MM.1S (cell line): Measurements from ENCODE around the gene LTBP3.

Experiments
- DNase-seq: peaks from one replicate; pipeline ENCODE4 v3.0.0-alpha.2; 2015
- H2AFZ ChIP-seq: fragments of 300-600 bp; sonication (generic); 2 replicates; pipeline ENCODE4 v1.6.0; 2016; ENCODE audit warnings: antibody characterized with exemption, low read length
- H3F3A ChIP-seq: fragments of 300-600 bp; sonication (generic); 2 replicates; pipeline ENCODE4 v1.6.1; 2016; ENCODE audit warnings: mild to moderate bottlenecking, antibody characterized with exemption, low read length, moderate library complexity, mixed read lengths; ENCODE audit not compliant: insufficient read depth
- H3K27ac ChIP-seq: fragments of 300-600 bp; sonication (generic); 2 replicates; pipeline ENCODE4 v1.5.1; 2016; ENCODE audit warnings: mild to moderate bottlenecking, low read length
- H3K27me3 ChIP-seq: fragments of 300-600 bp; sonication (generic); replicated peaks from 2 replicates; pipeline ENCODE4 v1.6.0; 2016; ENCODE audit warnings: low read length; ENCODE audit not compliant: insufficient read depth
- H3K36me3 ChIP-seq: fragments of 300-600 bp; sonication (generic); replicated peaks from 2 replicates; pipeline ENCODE4 v1.6.1; 2016; ENCODE audit warnings: mild to moderate bottlenecking, low read length, mixed read lengths; ENCODE audit not compliant: insufficient read depth
- H3K4me1 ChIP-seq: fragments of 300-600 bp; sonication (generic); 2 replicates; pipeline ENCODE4 v1.6.1; 2016; ENCODE audit warnings: low read length, mixed read lengths
- H3K4me2 ChIP-seq: fragments of 300-600 bp; sonication (generic); 2 replicates; pipeline ENCODE4 v1.6.0; 2016; ENCODE audit warnings: low read depth, low read length
- H3K4me3 ChIP-seq: fragments of 300-600 bp; sonication (generic); 2 replicates; pipeline ENCODE4 v1.5.1; 2016; ENCODE audit warnings: low read length, mixed read lengths
- H3K79me2 ChIP-seq: fragments of 300-600 bp; sonication (generic); 2 replicates; pipeline ENCODE4 v1.6.1; 2016; ENCODE audit warnings: mixed run types, low read length, mixed read lengths
- H3K9ac ChIP-seq: fragments of 300-600 bp; sonication (generic); 2 replicates; pipeline ENCODE4 v1.6.1; 2016; ENCODE audit warnings: low read length, mixed read lengths
- H3K9me2 ChIP-seq: fragments of 300-600 bp; sonication (generic); replicated peaks from 2 replicates; pipeline ENCODE4 v1.6.1; 2016; ENCODE audit warnings: mild to moderate bottlenecking, low read length, mixed read lengths; ENCODE audit not compliant: insufficient read depth
- H3K9me3 ChIP-seq: fragments of 300-600 bp; sonication (generic); replicated peaks from 2 replicates; pipeline ENCODE4 v1.6.1; 2016; ENCODE audit warnings: mild to moderate bottlenecking, low read length, mixed read lengths; ENCODE audit not compliant: insufficient read depth
- H4K20me1 ChIP-seq: fragments of 300-600 bp; sonication (generic); 2 replicates; pipeline ENCODE4 v1.6.1; 2016; ENCODE audit warnings: mild to moderate bottlenecking, low read length, moderate library complexity, mixed read lengths; ENCODE audit not compliant: insufficient read depth
- CTCF ChIP-seq: fragments of 300-600 bp; sonication (generic); IDR thresholded peaks from 2 replicates; pipeline ENCODE4 v1.5.1; 2016; ENCODE audit warnings: antibody characterized with exemption, low read length, mixed read lengths
- EZH2 ChIP-seq: fragments of 300-600 bp; sonication (generic); optimal IDR thresholded peaks from 2 replicates; pipeline ENCODE3; 2017; ENCODE audit warnings: low read depth, mild to moderate bottlenecking, antibody characterized with exemption, low read length, mixed read lengths
- EZH2phosphoT487 ChIP-seq: fragments of 300-600 bp; sonication (generic); IDR thresholded peaks from 2 replicates; pipeline ENCODE4 v1.6.1; 2018; ENCODE audit warnings: antibody characterized with exemption, low read length

The LTBP3 gene

DNA sequence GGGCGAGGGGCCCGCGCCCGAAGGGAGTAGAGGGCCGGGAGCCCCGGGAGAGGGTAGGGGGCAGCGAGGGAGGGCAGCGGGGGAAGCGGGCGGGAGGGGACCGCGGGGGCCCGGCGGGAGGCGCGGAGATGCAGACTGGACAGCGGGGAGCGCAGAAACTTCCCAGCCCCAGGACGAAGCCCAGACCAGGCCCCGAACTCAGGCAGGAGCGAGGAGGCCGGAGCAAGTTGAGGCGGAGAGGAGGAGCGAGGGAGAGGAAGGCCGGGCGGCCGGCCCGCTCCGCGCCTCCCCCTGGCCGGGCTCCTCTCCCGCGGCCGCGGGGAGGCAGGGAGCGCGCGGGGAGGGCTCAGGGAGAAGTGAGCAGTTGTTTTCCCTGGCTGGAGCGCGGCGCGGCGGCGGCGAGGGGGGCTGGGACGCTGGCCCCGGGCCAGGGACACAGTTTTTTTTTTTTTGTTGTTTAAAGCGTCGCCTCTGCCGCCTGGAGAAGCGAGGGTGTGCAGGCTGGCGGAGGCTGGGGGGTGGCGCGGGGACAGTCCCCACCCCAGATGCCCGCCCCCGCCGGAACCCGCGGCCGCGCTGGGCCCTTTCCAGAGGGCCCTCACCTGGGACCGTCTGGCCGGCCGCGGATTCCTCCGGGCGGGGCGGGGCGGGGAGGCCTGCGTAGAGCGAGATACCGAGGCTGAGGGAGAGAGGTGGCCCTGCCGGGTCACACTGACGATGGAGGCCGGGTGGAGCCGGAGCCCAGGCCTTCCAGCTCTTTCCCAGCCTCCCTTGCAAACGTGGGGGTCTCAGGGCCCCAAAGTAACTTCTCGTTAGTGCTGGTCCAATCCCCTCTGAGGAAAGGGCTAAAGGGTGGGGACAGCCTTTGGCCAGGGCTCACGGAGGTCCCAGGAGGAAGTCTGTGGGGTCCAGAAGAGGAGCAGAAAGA, at the start of gene LTBP3:
Gene LTBP3, minus strand, starts transcription at position 358 of the 928 bp plus-strand sequence. CDS start 400 bp downstream, outside the sequence.
- Histone ChIP-seq H3F3A (peaks cover 15% of the 10 kb centered on the region; the same call in 1 of the 2 replicates), H3K4me1 (0 out of 2 replicates have a peak, but pooled peaks cover 5% of the 10 kb centered on the region), H3K4me3 (peak within 1 kb of the TSS; percentile 59), H3K27ac (peak within 1 kb of the TSS; percentile 23; the same call in 1 of the 2 replicates), H3K9ac (peak within 1 kb of the TSS; percentile 65; the same call in 1 of the 2 replicates), H2AFZ (peak within 1 kb of the TSS; percentile 78), H3K79me2 (no peaks in the 10 kb centered on the region), H3K9me3 (no peaks in the 10 kb centered on the region), H3K36me3 (no peaks in the 10 kb centered on the region), H3K4me2 (peak within 1 kb of the TSS; percentile 79), H3K27me3 (no peaks in the 10 kb centered on the region), H3K9me2 (no peaks in the 10 kb centered on the region), H4K20me1 (no peaks in the 10 kb centered on the region)
- peak; percentile 42 for DNase-seq
- no peak for TF ChIP-seq EZH2
- TF ChIP-seq EZH2phosphoT487, result no peak
- TF ChIP-seq CTCF, result no peak

DNA sequence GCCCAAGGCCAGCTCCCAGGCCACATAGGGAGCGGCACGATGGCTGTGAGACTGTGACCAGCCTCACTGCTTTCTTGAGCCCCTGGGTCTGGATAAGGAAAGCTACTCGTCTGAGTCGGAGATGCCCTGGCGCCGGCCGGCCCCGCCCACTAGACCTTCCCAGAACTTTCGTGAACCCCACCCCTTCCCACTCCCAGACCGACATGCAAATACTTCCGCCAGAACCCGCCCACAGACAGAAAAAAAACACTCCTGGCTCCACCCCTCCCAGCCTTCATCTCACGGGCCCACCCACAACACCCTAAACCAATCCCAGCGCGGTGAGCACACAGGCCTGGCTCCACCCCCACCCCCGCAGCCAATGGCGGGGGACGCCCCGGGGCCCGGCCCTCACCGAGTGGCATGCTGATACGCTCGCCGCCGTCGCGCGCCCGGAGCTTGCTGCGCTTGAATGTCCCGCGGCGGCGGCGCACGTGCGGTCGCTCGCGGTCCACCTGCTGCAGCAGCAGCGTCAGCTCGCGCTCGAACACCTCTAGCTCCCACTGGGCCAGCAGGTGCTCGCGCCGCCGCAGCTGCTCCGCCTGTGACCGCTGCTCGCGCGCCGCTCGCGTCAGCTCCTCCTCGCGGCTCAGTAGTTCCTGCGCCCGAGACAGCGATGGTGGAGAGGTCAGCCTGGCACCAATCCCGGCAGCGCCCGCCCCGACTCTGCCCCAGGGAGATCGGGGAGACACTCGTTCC, 48.9 kb upstream of the LTBP3 start:
- Histone ChIP-seq H3K4me2 (no peak overlapping the region), H2AFZ (no peak overlapping the region), H3K9me2 (no peaks in the 10 kb centered on the region), H3K36me3 (no peaks in the 10 kb centered on the region), H3K9me3 (no peaks in the 10 kb centered on the region), H3K9ac (no peak overlapping the region), H3K79me2 (peaks cover 30% of the 10 kb centered on the region), H4K20me1 (no peaks in the 10 kb centered on the region), H3K27me3 (no peaks in the 10 kb centered on the region), H3K4me1 (no peaks in the 10 kb centered on the region), H3F3A (no peaks in the 10 kb centered on the region), H3K27ac (no peak overlapping the region), H3K4me3 (no peak overlapping the region)
- no peak for DNase-seq
- no peak for TF ChIP-seq EZH2
- TF ChIP-seq CTCF, result no peak
- no peak for TF ChIP-seq EZH2phosphoT487

DNA sequence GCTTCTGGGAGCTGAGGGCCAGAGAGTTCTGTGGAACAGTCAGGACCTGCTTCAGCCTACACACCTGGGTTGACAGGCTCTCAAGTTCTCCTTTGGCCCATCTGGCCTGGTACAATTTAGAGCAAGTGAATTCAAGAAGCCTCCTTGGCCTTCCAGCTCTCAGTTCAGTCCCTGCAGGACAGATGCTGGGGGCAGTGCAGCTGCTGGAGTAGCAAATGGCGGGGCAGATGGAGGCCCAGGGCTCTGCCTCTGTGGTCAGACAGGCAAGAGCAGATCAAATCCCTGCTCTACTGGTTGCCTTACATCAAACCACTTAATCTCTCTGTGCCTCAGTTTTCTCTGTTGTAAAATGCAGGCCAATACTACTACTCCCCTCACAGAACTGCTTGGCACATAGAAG, 46.1 kb upstream of the LTBP3 start:
- H3K27ac ChIP-seq, result no peak overlapping the region
- no peak overlapping the region for H3K4me2 ChIP-seq
- no peaks in the 10 kb centered on the region for H3K9me2 ChIP-seq
- H3K4me3 ChIP-seq, result no peak overlapping the region
- no peaks in the 10 kb centered on the region for H3K9me3 ChIP-seq
- no peaks in the 10 kb centered on the region for H3K4me1 ChIP-seq
- H2AFZ ChIP-seq, result no peak overlapping the region
- H4K20me1 ChIP-seq, result no peaks in the 10 kb centered on the region
- DNase-seq, result no peak
- H3K27me3 ChIP-seq, result no peaks in the 10 kb centered on the region
- peaks cover 7% of the 10 kb centered on the region; the same call in 1 of the 2 replicates for H3K79me2 ChIP-seq
- no peak for TF ChIP-seq EZH2phosphoT487
- no peak for TF ChIP-seq EZH2
- TF ChIP-seq CTCF, result no peak
- no peak overlapping the region for H3K9ac ChIP-seq
- H3F3A ChIP-seq, result no peaks in the 10 kb centered on the region
- no peaks in the 10 kb centered on the region for H3K36me3 ChIP-seq
